Activated CD4-positive, alpha-beta T cell treated with anti-CD3 and anti-CD28 coated beads for 36 hours (primary cell): ENCODE measurements around the gene SFSWAP. TPM values are rescaled to one million over a fixed set of nuclear protein-coding genes. Genes with fewer than 3 reads are reported as not detected.
"Not testable (repeated sequence)": the region's sequence is repeated elsewhere in the genome, so short reads cannot be mapped to it uniquely, and the experiment has no call there.

Source experiments
- ATAC-seq: fragments of 200-7000 bp; cut with Tn5 transposase; one replicate; pipeline ENCODE4 v1.10.0; 2021; ENCODE audit warnings: mild to moderate bottlenecking, moderate library complexity
- CTCF ChIA-PET: fragments of 350-600 bp; sonication (Branson Sonifier 250); formaldehyde crosslinking; loops from one replicate; lab custom pipeline; 2021; ENCODE audit warnings: antibody characterized with exemption; lab: Charles Lee
- POLR2A ChIA-PET: fragments of 350-600 bp; sonication (Branson Sonifier 250); formaldehyde crosslinking; loops from one replicate; lab custom pipeline; 2021; ENCODE audit warnings: antibody characterized with exemption, inconsistent platforms; lab: Charles Lee
- DNase-seq: peaks from one replicate; pipeline ENCODE4 v3.0.0-alpha.2; 2020
- H3K27ac Mint-ChIP-seq: one replicate; pipeline ENCODE4 v1.8.0; 2021; ENCODE audit warnings: mixed read lengths
- H3K27me3 Mint-ChIP-seq: one replicate; pipeline ENCODE4 v1.8.0; 2021; ENCODE audit warnings: mixed read lengths
- H3K36me3 Mint-ChIP-seq: one replicate; pipeline ENCODE4 v1.8.0; 2021; ENCODE audit warnings: low read depth, mixed read lengths
- H3K4me1 Mint-ChIP-seq: one replicate; pipeline ENCODE4 v1.8.0; 2021; ENCODE audit warnings: mixed read lengths
- H3K4me3 Mint-ChIP-seq: one replicate; pipeline ENCODE4 v1.8.0; 2021; ENCODE audit warnings: mild to moderate bottlenecking, moderate library complexity, mixed read lengths
- H3K9me3 Mint-ChIP-seq: one replicate; pipeline ENCODE4 v1.8.0; 2021; ENCODE audit warnings: low read depth, mixed read lengths
- intact Hi-C, 2 experiments: fragments of 100-400 bp; cut with DNase I in 1 of 2; cut with micrococcal nuclease in 1 of 2; formaldehyde crosslinking; loops; one replicate each; pipeline versions ENCODE4 v1.14.2 to v1.15.1; 2022 to 2024; cut with DNase I, micrococcal nuclease
- total RNA-seq, 2 experiments: library from RNA; stranded (reverse); gene quantifications; one replicate each; pipeline ENCODE4 v1.2.3, GENCODE V29; 2021

Gene SFSWAP
- total RNA-seq, 2 experiments from 2014 or later, result 47.9 to 73.1 TPM

DNA sequence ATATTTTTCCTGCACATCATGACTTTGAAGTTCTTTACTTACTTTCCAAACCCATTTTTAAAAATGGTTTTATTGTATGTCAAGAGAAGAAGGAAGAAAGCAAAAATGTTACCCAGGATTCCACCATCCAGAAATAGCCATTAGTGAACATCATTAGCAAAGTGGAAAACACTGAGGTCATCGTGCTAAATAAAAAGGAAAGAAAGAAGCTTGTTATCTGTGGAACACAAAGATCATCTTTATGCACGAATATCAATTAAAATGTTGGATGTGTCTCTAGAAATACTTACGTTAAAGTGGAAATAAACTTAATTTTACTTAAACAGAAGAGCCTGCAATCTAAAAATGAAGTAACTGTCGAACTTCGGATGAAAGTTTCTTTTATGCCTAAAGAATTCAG, 27.3 kb downstream of the SFSWAP start:
- H3K36me3 Mint-ChIP-seq, result peaks cover 37% of the 10 kb centered on the region
- ATAC-seq (no peak), DNase-seq (no peak)
- H3K9me3 Mint-ChIP-seq, result peaks cover 1% of the 10 kb centered on the region
- no peaks in the 10 kb centered on the region for H3K4me1 Mint-ChIP-seq
- H3K4me3 Mint-ChIP-seq, result no peak overlapping the region
- H3K27me3 Mint-ChIP-seq, result no peaks in the 10 kb centered on the region
- intact Hi-C loops, result no loop called here
- no peak overlapping the region for H3K27ac Mint-ChIP-seq
- ChIA-PET POLR2A (no interaction called here), CTCF (interaction anchor here (0.7 to 1.2 kb wide), 2 partner anchors 10 to 202 kb away, joined by 3 read pairs; no protein-coding TSS in a partner anchor)

DNA sequence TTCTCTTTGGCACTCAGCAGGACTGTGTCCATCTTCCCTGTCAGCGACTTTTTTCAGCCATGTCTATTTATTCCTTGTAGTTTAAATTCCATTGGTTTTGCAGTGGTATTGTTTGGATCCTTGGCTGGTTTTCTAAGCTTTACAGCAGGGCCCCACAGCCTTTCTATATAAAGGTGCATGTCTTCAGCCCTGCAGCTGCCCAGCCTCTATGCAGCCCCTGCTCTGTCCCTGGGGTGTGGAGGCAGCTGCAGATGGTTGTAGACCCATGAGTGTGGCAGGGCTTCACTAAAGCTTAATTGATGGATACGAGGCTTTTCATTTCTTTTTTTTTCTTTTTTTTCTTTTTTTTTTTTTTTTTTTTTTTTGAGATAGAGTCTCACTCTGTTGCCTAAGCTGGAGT, 29.7 kb downstream of the SFSWAP start:
- peaks cover 4% of the 10 kb centered on the region for H3K9me3 Mint-ChIP-seq
- no peak for DNase-seq
- H3K27me3 Mint-ChIP-seq, result no peaks in the 10 kb centered on the region
- POLR2A ChIA-PET, result no interaction called here
- intact Hi-C loops, result no loop called here
- H3K27ac Mint-ChIP-seq, result no peak overlapping the region
- no peaks in the 10 kb centered on the region for H3K4me1 Mint-ChIP-seq
- H3K36me3 Mint-ChIP-seq, result peaks cover 44% of the 10 kb centered on the region
- ATAC-seq, result no peak
- CTCF ChIA-PET, result no interaction called here
- H3K4me3 Mint-ChIP-seq, result no peak overlapping the region

DNA sequence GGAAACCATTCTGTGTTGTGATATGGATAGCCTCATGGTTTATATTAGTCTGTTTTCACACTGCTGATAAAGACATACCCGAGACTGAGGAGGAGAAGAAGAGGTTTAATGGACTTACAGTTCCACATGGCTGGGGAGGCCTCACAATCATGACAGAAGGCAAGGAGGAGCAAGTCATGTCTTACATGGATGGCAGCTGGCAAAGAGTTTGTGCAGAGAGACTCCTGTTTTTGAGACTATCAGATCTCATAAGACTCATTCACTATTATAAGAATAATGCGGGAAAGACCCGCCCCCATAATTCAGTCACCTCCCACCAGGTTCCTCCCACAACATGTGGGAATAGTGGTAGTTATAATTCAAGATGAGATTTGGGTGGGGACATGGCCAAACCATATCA, 31.9 kb downstream of the SFSWAP start:
- intact Hi-C loops, H3K9me3 Mint-ChIP-seq, H3K4me3 Mint-ChIP-seq, H3K27ac Mint-ChIP-seq, H3K27me3 Mint-ChIP-seq, CTCF ChIA-PET, ATAC-seq, POLR2A ChIA-PET, DNase-seq, H3K4me1 Mint-ChIP-seq: not testable (repeated sequence)
- H3K36me3 Mint-ChIP-seq, result peaks cover 53% of the 10 kb centered on the region

DNA sequence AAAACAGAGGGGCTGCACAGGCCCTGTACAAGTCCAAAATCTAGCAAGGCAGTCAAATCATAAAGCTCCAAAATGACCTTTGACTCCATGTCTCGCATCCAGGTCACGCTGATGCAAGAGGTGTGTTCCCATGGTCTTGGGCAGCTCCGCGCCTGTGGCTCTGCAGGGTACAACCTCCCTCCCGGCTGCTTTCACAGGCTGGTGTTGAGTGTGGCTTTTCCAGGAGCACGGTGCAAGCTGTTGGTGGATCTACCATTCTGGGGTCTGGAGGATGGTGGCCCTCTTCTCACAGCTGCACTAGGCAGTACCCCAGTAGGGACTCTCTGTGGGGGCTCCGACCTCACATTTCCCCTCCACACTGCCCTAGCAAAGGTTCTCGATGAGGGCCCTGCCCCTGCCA, 32.5 kb downstream of the SFSWAP start:
- H3K9me3 Mint-ChIP-seq, ATAC-seq: not testable (repeated sequence)

DNA sequence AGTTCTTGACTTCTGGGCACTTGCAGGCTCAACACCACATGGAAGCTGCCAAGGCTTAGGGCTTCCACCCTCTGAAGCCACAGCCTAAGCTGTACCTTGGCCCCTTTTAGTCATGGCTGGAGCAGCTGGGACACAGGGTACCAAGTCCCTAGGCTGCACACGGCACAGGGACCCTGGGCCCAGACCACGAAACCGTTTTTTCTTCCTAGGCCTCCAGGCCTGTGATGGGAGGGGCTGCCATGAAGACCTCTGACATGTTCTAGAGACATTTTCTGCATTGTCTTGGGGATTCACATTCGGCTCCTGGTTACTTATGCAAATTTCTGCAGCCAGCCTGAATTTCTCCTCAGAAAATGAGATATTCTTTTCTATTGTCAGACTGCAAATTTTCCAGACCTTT, 33.0 kb downstream of the SFSWAP start:
- CTCF ChIA-PET, ATAC-seq, POLR2A ChIA-PET, H3K27me3 Mint-ChIP-seq, H3K4me3 Mint-ChIP-seq, intact Hi-C loops, DNase-seq, H3K27ac Mint-ChIP-seq, H3K9me3 Mint-ChIP-seq, H3K4me1 Mint-ChIP-seq: not testable (repeated sequence)
- peaks cover 53% of the 10 kb centered on the region for H3K36me3 Mint-ChIP-seq

More for the DNA sequence above, 32.5 kb downstream of the SFSWAP start:
- POLR2A ChIA-PET, H3K4me1 Mint-ChIP-seq, H3K27me3 Mint-ChIP-seq, CTCF ChIA-PET, DNase-seq, H3K4me3 Mint-ChIP-seq, intact Hi-C loops, H3K27ac Mint-ChIP-seq: not testable (repeated sequence)
- peaks cover 53% of the 10 kb centered on the region for H3K36me3 Mint-ChIP-seq

DNA sequence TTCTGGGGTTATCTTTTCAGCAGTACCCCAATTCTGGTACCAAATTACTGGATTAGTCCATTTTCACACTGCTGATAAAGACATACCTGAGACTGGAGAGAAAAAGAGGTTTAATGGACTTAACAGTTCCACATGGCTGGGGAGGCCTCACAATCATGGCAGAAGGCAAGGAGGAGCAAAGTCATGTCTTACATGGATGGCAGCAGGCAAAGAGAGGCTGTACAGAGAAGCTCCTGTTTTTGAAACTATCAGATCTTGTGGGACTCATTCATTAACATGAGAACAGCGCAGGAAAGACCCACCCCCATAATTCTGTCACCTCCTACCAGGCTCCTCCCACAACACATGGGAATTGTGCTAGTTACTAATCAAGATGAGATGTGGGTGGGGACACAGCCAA, 33.8 kb downstream of the SFSWAP start:
- H3K4me3 Mint-ChIP-seq, H3K4me1 Mint-ChIP-seq, CTCF ChIA-PET, H3K27me3 Mint-ChIP-seq, DNase-seq, H3K9me3 Mint-ChIP-seq, intact Hi-C loops, H3K27ac Mint-ChIP-seq, POLR2A ChIA-PET, ATAC-seq: not testable (repeated sequence)
- peaks cover 53% of the 10 kb centered on the region for H3K36me3 Mint-ChIP-seq

DNA sequence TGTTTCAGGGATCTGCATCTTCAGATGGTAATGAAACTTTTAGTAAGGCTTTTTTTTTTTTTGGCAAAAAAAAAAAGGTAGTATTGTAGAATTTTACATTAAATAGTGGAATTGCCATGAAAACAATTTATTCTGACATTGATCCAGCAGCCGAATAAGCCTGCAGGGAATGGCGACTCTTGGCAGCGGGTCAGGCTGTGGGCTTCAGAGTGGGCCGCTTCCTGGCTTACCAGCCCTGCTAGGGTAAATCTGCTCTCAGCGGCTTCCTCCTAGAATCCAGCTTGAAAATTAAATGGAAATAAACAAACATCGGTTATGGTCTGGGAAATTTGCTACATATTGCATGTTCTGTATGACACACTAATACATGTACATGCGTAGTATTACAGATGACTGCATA, 34.8 kb downstream of the SFSWAP start:
- H3K27ac Mint-ChIP-seq, result no peak overlapping the region
- ATAC-seq (no peak), DNase-seq (no peak)
- intact Hi-C loops, result no loop called here
- H3K4me1 Mint-ChIP-seq, result no peaks in the 10 kb centered on the region
- H3K27me3 Mint-ChIP-seq, result no peaks in the 10 kb centered on the region
- no peak overlapping the region for H3K4me3 Mint-ChIP-seq
- H3K9me3 Mint-ChIP-seq, result peaks cover 4% of the 10 kb centered on the region
- H3K36me3 Mint-ChIP-seq, result peaks cover 51% of the 10 kb centered on the region
- POLR2A ChIA-PET, result no interaction called here
- CTCF ChIA-PET, result no interaction called here

DNA sequence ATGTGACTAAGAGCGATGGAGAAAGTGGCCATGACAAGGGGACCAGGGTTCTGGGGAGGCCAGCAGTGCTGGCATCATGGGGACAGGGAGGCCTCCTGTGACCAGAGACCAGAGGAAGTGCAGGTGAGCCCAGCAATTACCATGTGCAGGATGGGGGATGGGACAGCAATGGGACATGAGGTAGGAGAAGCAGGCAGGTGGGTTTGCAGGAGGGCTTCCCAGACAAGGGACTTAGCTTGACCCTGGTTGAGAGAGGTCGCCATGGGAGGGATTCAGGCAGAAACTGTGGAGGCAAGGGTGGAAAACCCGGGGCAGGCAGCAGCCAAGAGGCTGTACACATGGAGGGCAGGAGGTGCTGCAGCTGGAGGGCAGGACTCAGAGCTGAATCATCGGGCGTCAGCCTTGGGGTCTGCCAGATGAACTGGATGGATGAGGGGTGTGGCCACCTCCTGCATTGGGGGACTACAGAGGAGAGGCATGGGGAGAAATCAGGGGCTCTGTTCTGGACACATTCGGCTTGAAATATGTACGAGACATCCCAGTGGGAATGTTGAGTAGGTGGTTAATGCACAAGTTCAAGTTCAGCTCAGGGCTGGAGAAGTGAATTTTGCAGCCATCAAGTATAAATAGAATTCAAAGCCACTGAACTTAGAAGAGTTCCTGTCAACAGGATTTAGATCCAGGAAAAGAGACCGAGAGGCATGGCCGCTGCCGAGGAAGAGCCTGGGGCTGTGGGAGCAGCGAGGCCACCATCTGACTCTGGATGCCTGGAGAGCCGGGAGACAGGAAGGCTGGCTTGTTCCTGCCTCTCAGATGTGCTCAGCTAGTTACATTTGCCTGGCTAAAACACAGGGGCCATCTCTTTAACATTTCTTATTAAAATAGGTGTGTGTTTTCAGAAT, 36.6 kb downstream of the SFSWAP start:
- intact Hi-C loops, result no loop called here
- no peaks in the 10 kb centered on the region for H3K27me3 Mint-ChIP-seq
- DNase-seq, result no peak
- ATAC-seq, result no peak
- CTCF ChIA-PET, result no interaction called here
- H3K4me1 Mint-ChIP-seq, result no peaks in the 10 kb centered on the region
- peaks cover 46% of the 10 kb centered on the region for H3K36me3 Mint-ChIP-seq
- no peak overlapping the region for H3K4me3 Mint-ChIP-seq
- POLR2A ChIA-PET, result no interaction called here
- H3K9me3 Mint-ChIP-seq, result peaks cover 4% of the 10 kb centered on the region
- H3K27ac Mint-ChIP-seq, result no peak overlapping the region

DNA sequence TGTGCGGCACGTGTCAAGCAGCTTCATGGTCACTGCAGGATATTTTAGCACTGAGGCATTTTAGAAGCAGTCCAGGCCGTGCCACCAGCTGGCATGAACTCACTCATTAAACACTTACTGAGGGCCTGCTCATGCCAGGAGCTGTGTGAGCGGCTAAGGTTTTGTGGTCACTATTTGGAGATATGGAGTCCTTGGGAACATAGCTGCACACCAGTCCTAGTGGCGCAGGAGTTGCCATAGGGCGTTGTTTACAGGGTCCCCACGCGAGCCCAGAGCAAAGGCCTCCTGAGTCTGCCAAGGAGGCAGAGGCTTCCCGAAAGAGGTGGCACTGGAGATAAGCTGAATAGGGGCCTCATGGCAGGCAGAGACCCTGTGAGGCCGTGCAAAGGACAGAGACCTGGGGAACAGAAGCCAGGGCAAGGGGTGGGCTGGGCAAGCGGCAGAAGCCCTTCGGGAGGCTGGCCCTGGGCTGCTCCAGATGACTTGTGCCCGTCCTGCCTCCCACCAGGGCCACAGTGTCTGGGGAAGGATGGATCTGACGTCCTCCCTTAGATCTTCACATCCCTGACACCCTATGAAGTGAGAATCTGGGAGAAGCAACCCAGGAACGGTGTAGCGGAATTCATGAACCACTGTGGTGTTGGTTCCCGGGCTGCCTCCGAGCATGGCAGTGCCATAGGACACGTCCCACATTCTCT, 38.9 kb downstream of the SFSWAP start:
- ATAC-seq (no peak), DNase-seq (no peak)
- Mint-ChIP-seq H3K27ac (no peak overlapping the region), H3K27me3 (no peaks in the 10 kb centered on the region), H3K36me3 (peaks cover 42% of the 10 kb centered on the region), H3K4me3 (no peak overlapping the region), H3K9me3 (no peaks in the 10 kb centered on the region), H3K4me1 (no peaks in the 10 kb centered on the region)
- ChIA-PET CTCF (no interaction called here), POLR2A (no interaction called here)
- intact Hi-C loops, result no loop called here

DNA sequence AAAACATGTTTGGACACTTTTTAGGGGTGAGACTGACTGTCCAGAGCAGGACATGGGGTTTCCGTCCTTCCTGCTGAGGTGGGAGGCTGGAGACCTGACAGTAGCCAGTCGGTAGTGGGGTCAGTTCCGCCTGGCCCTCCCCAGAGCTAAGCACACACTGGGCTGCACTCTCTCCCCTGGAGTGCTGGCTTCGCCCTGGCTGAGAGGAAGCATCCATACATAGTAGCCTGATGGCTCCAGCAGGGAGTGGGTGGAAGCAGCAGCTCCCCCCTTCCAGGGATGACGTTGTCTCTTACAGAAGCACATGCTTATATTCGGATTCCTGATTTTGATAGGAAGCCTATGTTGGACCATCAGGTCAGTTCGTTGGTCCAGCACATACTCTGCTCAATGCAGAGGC, 40.4 kb downstream of the SFSWAP start:
- Mint-ChIP-seq H3K9me3 (no peaks in the 10 kb centered on the region), H3K4me3 (no peak overlapping the region), H3K27ac (no peak overlapping the region), H3K27me3 (no peaks in the 10 kb centered on the region), H3K4me1 (peaks cover 2% of the 10 kb centered on the region), H3K36me3 (peaks cover 45% of the 10 kb centered on the region)
- no peak for DNase-seq
- intact Hi-C loops, result no loop called here
- ATAC-seq, result no peak
- ChIA-PET CTCF (interaction anchor here (0.6 to 1.2 kb wide), 2 partner anchors 19 to 139 kb away, joined by 3 read pairs; no protein-coding TSS in a partner anchor), POLR2A (no interaction called here)

DNA sequence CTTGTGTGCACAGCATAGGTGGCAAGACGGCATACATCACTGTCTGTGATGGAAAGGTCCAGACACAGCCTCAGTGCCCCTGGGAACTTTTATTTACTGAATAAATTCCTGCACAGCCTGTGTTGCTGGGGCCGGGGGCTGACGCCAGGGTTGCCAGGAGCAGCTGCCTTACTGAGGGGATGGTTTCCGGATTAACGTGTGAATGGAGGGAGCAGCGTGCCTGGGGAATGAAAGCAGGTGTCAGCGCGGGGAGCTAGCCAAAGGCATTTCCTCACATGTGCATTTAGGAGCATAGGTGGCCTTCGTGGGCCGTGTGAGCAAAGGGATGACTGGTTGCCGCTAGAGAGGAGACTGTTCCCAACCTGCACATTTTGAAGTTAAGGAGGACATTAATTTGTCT, 41.6 kb downstream of the SFSWAP start:
- ChIA-PET CTCF (no interaction called here), POLR2A (no interaction called here)
- Mint-ChIP-seq H3K4me3 (no peak overlapping the region), H3K27ac (no peak overlapping the region), H3K36me3 (peaks cover 46% of the 10 kb centered on the region), H3K9me3 (no peaks in the 10 kb centered on the region), H3K4me1 (peaks cover 2% of the 10 kb centered on the region), H3K27me3 (no peaks in the 10 kb centered on the region)
- DNase-seq (no peak), ATAC-seq (no peak)
- intact Hi-C loops, result no loop called here

DNA sequence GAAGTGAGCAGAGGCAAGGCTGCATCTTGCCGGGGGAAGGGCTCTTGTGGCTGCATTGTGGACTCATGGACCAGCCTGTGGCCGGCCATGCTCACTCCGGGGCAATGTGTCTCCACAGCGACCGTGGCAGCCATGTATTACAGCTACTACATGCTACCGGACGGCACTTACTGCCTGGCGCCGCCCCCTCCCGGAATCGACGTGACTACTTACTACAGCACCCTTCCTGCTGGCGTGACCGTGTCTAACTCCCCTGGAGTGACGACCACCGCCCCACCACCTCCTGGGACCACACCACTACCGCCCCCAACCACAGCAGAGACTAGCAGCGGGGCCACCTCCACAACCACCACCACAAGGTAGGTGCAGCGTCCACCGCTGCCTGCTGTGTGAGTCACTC, 42.1 kb downstream of the SFSWAP start:
- H3K4me1 Mint-ChIP-seq, result peaks cover 2% of the 10 kb centered on the region
- H3K4me3 Mint-ChIP-seq, result no peak overlapping the region
- ChIA-PET CTCF (interaction anchor here (1.2 kb wide), 1 partner anchor 12 kb away, joined by 4 read pairs; no protein-coding TSS in a partner anchor), POLR2A (no interaction called here)
- H3K27me3 Mint-ChIP-seq, result no peaks in the 10 kb centered on the region
- peaks cover 51% of the 10 kb centered on the region for H3K36me3 Mint-ChIP-seq
- ATAC-seq (no peak), DNase-seq (no peak)
- no peak overlapping the region for H3K27ac Mint-ChIP-seq
- intact Hi-C loops, result no loop called here
- no peaks in the 10 kb centered on the region for H3K9me3 Mint-ChIP-seq
